Subcutaneous abdominal adipose tissue (tissue), 5 donors: ENCODE results near the gene VPS72.

Source experiments
- H3K27ac ChIP-seq: one replicate; pipeline ENCODE4 v1.7.0; 2013; ENCODE audit warnings: low read depth, mild to moderate bottlenecking, inconsistent platforms, low read length, moderate library complexity
- H3K27me3 ChIP-seq, 5 donors: one replicate each; pipeline ENCODE4 v1.7.0; 2013; ENCODE audit warnings: low read length in 5 of 5, inconsistent platforms in 1 of 5; ENCODE audit not compliant: control insufficient read depth in 5 of 5, insufficient read depth in 4 of 5
- H3K36me3 ChIP-seq, 5 donors: one replicate each; pipeline ENCODE4 v1.7.0; 2013; ENCODE audit warnings: low read length in 5 of 5; ENCODE audit not compliant: control insufficient read depth in 5 of 5, insufficient read depth in 5 of 5
- H3K4me1 ChIP-seq, 5 donors: one replicate each; pipeline ENCODE4 v1.7.0; 2013; ENCODE audit warnings: low read length in 5 of 5, mild to moderate bottlenecking in 3 of 5, moderate library complexity in 1 of 5; ENCODE audit not compliant: control insufficient read depth in 5 of 5, insufficient read depth in 5 of 5
- H3K4me3 ChIP-seq, 5 donors: one replicate each; pipeline ENCODE4 v1.7.0; 2013; ENCODE audit warnings: low read length in 5 of 5, low read depth in 1 of 5
- H3K9ac ChIP-seq, 5 donors: one replicate each; pipeline ENCODE4 v1.7.0; 2013; ENCODE audit warnings: low read length in 5 of 5, mild to moderate bottlenecking in 4 of 5, moderate library complexity in 3 of 5
- H3K9me3 ChIP-seq, 5 donors: one replicate each; pipeline ENCODE4 v1.7.0; 2013; ENCODE audit warnings: low read length in 5 of 5; ENCODE audit not compliant: control insufficient read depth in 5 of 5
- donor health status: healthy.
- donor health status: healthy.
- donor health status: healthy.
- donor health status: healthy.
- donor health status: healthy.

VPS72 gene

GRCh38 chr1:151135433-151136385, 54.3 kb downstream of the VPS72 start:
- Histone ChIP-seq H3K36me3 (peaks cover 0 to 65% (median 44%) of the 10 kb centered on the region in 5 donors), H3K9me3 (no peaks in the 10 kb centered on the region)

GRCh38 chr1:151134991-151135390, 55.0 kb downstream of the VPS72 start:
- Histone ChIP-seq H3K9me3 (no peaks in the 10 kb centered on the region), H3K27ac (no peak overlapping the region), H3K9ac (no peak overlapping the region), H3K4me1 (peaks cover 0 to 21% (median 19%) of the 10 kb centered on the region in 5 donors), H3K4me3 (no peak overlapping the region), H3K27me3 (no peaks in the 10 kb centered on the region), H3K36me3 (peaks cover 0 to 61% (median 40%) of the 10 kb centered on the region in 5 donors)

More at GRCh38 chr1:151135433-151136385, 54.3 kb downstream of the VPS72 start:
- Histone ChIP-seq H3K9ac (no peak overlapping the region), H3K4me3 (no peak overlapping the region), H3K27me3 (no peaks in the 10 kb centered on the region), H3K27ac (no peak overlapping the region), H3K4me1 (peaks cover 0 to 18% (median 15%) of the 10 kb centered on the region in 5 donors)

GRCh38 chr1:151134396-151134795, 55.6 kb downstream of the VPS72 start:
- Histone ChIP-seq H3K27ac (no peak overlapping the region), H3K4me1 (peaks cover 0 to 21% (median 19%) of the 10 kb centered on the region in 5 donors), H3K4me3 (no peak overlapping the region), H3K9ac (peak overlapping the region in 1 of 5 donors; percentile 21), H3K36me3 (peaks cover 0 to 55% (median 34%) of the 10 kb centered on the region in 5 donors), H3K27me3 (no peaks in the 10 kb centered on the region), H3K9me3 (no peaks in the 10 kb centered on the region)

- peaks cover 0 to 45% (median 29%) of the 10 kb centered on the region in 5 donors for H3K36me3 ChIP-seq
- H3K27me3 ChIP-seq, result no peaks in the 10 kb centered on the region
- no peak overlapping the region for H3K4me3 ChIP-seq
- no peak overlapping the region for H3K27ac ChIP-seq
- peaks cover 0 to 21% (median 19%) of the 10 kb centered on the region in 5 donors for H3K4me1 ChIP-seq
- no peak overlapping the region for H3K9ac ChIP-seq
- H3K9me3 ChIP-seq, result no peaks in the 10 kb centered on the region
Measured at GRCh38 chr1:151133018-151133806, 56.8 kb downstream of the VPS72 start.

- H3K27ac ChIP-seq, result peak overlapping the region; percentile 60
- peaks cover 0 to 21% (median 19%) of the 10 kb centered on the region in 5 donors for H3K4me1 ChIP-seq
- H3K36me3 ChIP-seq, result peaks cover 0 to 38% (median 29%) of the 10 kb centered on the region in 5 donors
- H3K9me3 ChIP-seq, result no peaks in the 10 kb centered on the region
- H3K4me3 ChIP-seq, result peak overlapping the region in 2 of 5 donors; percentile 65 to 68
- H3K9ac ChIP-seq, result peak overlapping the region in 3 of 5 donors; percentile 33 to 76 (median 54)
- no peaks in the 10 kb centered on the region for H3K27me3 ChIP-seq
Measured at GRCh38 chr1:151132335-151133017, 57.5 kb downstream of the VPS72 start.

GRCh38 chr1:151131701-151132334, 58.2 kb downstream of the VPS72 start:
- H3K36me3 ChIP-seq, result peaks cover 0 to 35% (median 28%) of the 10 kb centered on the region in 5 donors
- no peaks in the 10 kb centered on the region for H3K9me3 ChIP-seq
- peaks cover 0 to 21% (median 19%) of the 10 kb centered on the region in 5 donors for H3K4me1 ChIP-seq
- H3K9ac ChIP-seq, result peak overlapping the region; percentile 33 to 76 (median 58)
- no peaks in the 10 kb centered on the region for H3K27me3 ChIP-seq
- peak overlapping the region; percentile 64 to 76 (median 66) for H3K4me3 ChIP-seq
- peak overlapping the region; percentile 60 for H3K27ac ChIP-seq

GRCh38 chr1:151130987-151131586, 58.9 kb downstream of the VPS72 start:
- Histone ChIP-seq H3K27ac (peak overlapping the region; percentile 60), H3K4me3 (peak overlapping the region; percentile 64 to 76 (median 66)), H3K9ac (peak overlapping the region; percentile 33 to 76 (median 58))

GRCh38 chr1:151128800-151129199, 61.2 kb downstream of the VPS72 start:
- no peak overlapping the region for H3K4me3 ChIP-seq
- H3K27ac ChIP-seq, result no peak overlapping the region
- no peaks in the 10 kb centered on the region for H3K27me3 ChIP-seq
- no peak overlapping the region for H3K9ac ChIP-seq
- H3K36me3 ChIP-seq, result peaks cover 0 to 13% (median 2%) of the 10 kb centered on the region in 5 donors
- peaks cover 0 to 21% (median 19%) of the 10 kb centered on the region in 5 donors for H3K4me1 ChIP-seq
- no peaks in the 10 kb centered on the region for H3K9me3 ChIP-seq

More at GRCh38 chr1:151130987-151131586, 58.9 kb downstream of the VPS72 start:
- Histone ChIP-seq H3K27me3 (no peaks in the 10 kb centered on the region), H3K4me1 (peaks cover 0 to 21% (median 19%) of the 10 kb centered on the region in 5 donors), H3K9me3 (no peaks in the 10 kb centered on the region), H3K36me3 (peaks cover 0 to 29% (median 22%) of the 10 kb centered on the region in 5 donors)
